Peyer's patch (tissue), 4 donors: ENCODE results near the gene AOAH.

Experiments used
- POLR2A ChIP-seq, 2 donors: fragments of 450-650 bp; IDR thresholded peaks; one replicate each; pipeline ENCODE4 v1.5.1; 2017; ENCODE audit warnings: antibody characterized with exemption in 2 of 2, mild to moderate bottlenecking in 2 of 2, moderate library complexity in 2 of 2
- TF ChIP-seq, protein P1 (sequence below), 6 experiments: fragments of 450-650 bp in 4 of 6; fragments of 200-600 bp in 2 of 6; sonication (generic) in 1 of 6; IDR thresholded peaks; one replicate each; pipeline ENCODE4 v1.5.1; 2017 to 2019; ENCODE audit warnings: antibody characterized with exemption in 6 of 6, mild to moderate bottlenecking in 3 of 6, moderate library complexity in 1 of 6

DNA sequence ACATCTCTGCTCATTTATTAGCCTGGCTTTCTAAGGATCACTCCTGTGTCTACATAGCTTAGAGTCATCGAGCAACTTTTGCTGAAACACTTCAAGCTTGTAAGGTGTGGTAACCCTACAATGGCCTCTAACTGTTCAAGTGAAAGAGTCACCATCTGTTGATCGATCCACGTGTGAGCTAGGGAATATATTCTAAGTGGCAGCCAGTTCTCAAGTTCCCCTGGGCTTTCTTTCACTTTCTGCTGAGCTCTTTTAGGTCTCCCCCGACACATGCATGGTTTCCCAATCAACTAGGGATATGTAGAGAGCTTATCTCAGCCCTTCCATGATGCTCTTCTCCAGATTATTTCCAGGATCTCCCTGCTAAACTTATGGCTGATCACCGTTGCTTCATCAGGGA, 15.5 kb downstream of the AOAH start:
- TF ChIP-seq, protein P1, sequence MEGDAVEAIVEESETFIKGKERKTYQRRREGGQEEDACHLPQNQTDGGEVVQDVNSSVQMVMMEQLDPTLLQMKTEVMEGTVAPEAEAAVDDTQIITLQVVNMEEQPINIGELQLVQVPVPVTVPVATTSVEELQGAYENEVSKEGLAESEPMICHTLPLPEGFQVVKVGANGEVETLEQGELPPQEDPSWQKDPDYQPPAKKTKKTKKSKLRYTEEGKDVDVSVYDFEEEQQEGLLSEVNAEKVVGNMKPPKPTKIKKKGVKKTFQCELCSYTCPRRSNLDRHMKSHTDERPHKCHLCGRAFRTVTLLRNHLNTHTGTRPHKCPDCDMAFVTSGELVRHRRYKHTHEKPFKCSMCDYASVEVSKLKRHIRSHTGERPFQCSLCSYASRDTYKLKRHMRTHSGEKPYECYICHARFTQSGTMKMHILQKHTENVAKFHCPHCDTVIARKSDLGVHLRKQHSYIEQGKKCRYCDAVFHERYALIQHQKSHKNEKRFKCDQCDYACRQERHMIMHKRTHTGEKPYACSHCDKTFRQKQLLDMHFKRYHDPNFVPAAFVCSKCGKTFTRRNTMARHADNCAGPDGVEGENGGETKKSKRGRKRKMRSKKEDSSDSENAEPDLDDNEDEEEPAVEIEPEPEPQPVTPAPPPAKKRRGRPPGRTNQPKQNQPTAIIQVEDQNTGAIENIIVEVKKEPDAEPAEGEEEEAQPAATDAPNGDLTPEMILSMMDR (IDR thresholded peaks at IDR 0.05): no peak
- TF ChIP-seq POLR2A (IDR thresholded peaks at IDR 0.05): no peak
